Measurements from ENCODE around the gene PDIA6.

PDIA6 gene

GRCh38 chr2:10792660-10793400 is 19.8 kb downstream of the PDIA6 start:
- no peak for TF ChIP-seq CTCF (IDR thresholded peaks at IDR 0.05; ENCODE audit: extremely low read depth, missing control alignments)

DNA sequence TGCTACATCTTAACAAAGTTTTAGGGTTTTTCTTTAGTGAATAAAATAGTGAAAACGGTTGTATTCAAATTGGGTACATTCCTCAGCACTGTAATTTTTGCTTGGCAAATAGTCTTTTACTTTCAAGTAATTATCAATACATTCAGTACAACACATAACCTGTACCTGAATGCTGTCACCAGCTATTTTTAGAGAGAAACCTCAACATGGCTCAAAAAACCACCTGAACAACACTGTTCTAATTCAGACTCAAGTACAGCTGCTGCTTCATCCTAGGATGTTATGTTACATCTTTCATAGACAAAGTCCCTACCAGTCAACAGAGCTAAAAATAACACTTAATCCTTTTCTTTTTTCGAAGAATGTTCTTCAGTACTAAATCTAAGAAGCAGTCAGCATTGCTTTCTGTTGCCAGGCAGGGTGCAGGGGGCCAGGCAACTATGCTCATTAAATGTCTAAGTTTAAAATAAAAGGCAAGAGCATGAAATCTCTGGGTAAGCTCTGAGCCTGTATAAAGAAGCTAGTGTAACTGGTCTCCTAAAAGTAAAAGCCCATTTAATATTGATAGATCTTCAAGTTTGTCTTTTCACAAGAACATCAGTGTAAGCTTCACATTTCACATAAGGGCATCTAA is 20.5 kb downstream of the PDIA6 start:
- no peak for DNase-seq (ENCODE audit: low spot score)
- TF ChIP-seq CTCF (IDR thresholded peaks at IDR 0.05; ENCODE audit: extremely low read depth, missing control alignments) = no peak

More at GRCh38 chr2:10792660-10793400, 19.8 kb downstream of the PDIA6 start:
- DNase-seq (ENCODE audit: low spot score) = no peak

DNA sequence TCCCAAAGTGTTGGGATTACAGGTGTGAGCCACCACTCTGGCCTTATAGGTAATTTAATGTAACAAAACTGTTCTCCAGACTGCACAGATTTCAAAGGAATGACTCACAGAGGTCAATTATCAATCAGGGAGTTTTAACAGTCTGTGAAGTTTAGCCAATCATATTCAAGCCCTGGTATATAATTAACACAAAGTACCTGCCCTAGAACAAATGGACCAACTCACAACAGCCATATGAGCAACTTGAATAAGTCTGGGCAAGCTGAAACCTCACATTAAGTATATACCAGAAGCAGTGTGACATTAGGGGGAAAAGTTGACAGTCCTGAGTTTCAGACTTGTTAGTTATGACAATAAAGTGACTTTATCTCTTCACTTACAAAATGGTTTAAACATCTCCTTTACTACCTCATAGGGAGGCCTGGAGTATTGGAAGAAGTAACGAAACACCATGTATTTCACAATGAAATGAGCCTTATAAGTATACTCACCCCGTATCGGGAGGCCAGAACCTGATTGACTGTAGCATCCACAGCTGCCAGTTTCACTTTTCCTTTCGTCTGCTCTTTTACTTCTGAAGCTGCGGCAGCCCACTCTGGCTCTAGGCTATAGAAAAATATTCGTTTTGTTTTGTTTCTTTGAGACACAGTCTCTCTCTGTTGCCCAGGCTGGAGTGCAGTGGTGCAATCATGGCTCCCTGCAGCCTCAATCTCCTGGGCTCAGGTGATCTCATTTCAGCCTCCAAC is 22.2 kb downstream of the PDIA6 start:
- peak; percentile 68 for DNase-seq (ENCODE audit: low spot score)
- no peak for TF ChIP-seq CTCF (IDR thresholded peaks at IDR 0.05; ENCODE audit: extremely low read depth, missing control alignments)

DNA sequence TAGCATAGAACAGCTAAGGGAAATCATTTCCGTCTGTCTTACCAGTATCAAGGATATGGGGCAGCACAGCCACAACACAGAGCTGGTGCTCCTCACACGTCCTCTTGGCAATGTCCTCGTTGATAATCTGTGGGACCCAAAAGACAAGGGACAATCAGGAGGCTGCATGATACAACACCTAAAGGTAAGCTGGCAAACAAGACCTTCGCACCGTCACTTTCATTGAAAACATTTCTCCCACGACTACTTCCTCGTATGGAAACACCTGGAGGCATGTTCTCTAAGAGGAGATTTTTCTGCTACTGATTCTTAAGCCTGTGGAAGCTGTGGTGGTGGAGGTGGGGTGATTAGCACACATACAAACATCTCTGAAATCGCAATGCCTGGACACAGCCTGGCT is 23.7 kb downstream of the PDIA6 start:
- no peak for TF ChIP-seq CTCF (IDR thresholded peaks at IDR 0.05; ENCODE audit: extremely low read depth, missing control alignments)
- no peak for DNase-seq (ENCODE audit: low spot score)

- no peak for TF ChIP-seq CTCF (IDR thresholded peaks at IDR 0.05; ENCODE audit: extremely low read depth, missing control alignments)
- DNase-seq (ENCODE audit: low spot score) = peak; percentile 45
Observed at GRCh38 chr2:10787176-10787968, 25.2 kb downstream of the PDIA6 start.

- no peak for DNase-seq (ENCODE audit: low spot score)
- no peak for TF ChIP-seq CTCF (IDR thresholded peaks at IDR 0.05; ENCODE audit: extremely low read depth, missing control alignments)
Observed at GRCh38 chr2:10786240-10786982, 26.2 kb downstream of the PDIA6 start.
